Measurements from ENCODE around the gene LIMS4.
"Not testable (repeated sequence)": the region's sequence is repeated elsewhere in the genome, so short reads cannot be mapped to it uniquely, and the experiment has no call there.

LIMS4 gene

DNA sequence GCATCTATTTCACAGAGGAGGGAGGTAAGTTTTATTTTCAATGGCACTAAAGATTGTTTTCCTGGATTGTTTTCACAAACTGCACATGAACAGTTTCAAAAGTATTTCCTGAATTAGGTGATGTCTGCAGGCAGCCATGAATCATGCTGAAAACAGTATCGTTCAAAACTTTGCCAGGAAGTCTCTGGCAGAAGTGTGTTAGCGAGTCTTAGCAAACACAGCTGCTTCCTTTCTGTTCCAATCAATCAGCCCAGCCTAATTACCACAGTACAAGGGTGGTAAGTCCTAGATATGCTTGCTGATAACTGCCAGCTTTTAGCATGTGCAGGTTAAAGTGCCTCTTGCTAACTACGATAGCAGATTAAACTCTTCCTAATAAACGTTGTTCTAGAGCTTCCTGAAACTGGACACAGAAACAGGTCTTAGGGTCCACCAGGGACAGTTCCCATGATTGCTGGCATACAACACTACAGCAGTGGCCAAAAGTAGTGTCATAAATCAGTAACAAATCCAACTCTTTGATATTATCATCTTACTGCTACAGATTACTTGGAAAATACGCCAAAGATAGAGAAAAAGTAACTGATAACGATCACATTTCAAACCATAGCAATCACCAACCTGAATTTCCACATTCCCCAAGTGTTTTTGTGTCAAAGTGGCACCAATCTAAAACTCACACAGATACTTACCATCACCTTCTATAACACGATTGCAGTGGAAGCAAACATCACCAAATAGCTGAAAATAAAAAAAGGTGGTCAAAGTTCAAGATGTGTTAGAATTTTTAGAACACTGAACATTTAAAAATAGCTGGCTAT lies 23.3 kb downstream of the LIMS4 start:
- DNase-seq (ENCODE audit: low read depth): not testable (repeated sequence)

DNA sequence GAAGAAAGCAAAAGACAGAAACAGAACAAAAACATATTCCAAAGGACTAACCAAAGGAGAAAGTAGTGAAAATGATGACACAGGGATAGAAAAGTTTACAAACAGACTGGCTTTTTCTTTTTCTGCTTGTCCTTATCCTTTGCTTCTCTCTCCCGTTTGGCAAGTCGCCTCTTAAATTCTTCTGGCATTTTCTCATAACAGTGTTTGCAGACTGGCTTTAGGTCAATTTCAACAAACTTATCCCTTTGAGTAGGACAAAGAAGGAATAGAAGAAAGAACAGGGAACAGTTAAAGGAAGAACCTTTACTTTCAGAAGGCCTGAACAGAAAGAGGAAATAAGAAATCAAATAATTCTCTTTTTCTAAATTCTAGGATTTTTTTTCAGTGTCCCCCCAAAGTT lies 26.0 kb downstream of the LIMS4 start:
- DNase-seq (ENCODE audit: low read depth): not testable (repeated sequence)

DNA sequence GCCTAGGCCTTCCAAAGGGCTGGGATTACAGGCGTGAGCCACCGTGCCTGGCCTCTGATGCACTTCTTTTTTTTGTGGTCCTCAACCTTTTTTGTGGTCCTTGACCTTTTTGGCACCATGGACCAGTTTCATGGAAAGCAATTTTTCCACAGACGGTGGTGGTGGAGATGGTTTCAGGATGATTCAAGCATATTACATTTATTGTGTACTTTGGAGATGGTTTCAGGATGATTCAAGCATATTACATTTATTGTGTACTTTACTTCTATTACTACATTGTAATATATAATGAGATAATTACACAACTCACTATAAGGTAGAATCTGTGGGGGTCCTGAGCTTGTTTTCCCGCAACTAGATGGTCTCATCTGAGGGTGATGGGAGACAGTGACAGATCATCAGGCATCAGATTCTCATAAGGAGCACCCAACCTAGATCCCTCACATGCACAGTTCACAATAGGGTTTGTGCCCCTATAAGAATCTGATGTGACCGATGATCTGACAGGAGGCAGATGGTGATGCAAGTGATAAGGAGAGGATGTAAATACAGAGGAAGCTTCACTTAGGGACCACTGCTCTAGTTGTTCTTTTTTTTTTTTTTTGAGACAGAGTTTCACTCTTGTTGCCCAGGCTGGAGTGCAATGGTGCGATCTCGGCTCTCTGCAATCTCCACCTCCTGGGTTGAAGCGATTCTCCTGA lies 29.2 kb downstream of the LIMS4 start:
- not testable (repeated sequence) for DNase-seq (ENCODE audit: low read depth)

DNA sequence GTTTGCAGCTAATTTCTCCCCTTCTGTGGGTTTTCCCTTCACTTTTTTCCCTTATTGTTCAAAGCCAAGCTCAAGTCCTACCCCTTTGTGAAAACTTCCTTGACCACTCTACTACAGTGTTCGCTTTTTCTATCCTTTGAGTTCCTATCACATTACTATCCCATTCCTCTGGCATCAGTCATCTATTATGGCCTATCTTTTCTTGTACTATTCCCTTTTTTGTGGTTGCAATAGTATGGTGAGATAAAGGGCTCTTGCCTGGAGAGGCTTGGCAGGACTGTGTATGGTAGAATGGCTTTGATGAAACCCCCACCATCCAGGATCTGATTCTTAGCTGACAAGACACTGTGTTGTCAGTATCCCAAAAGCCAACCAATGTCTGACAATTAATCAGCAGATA lies 30.7 kb downstream of the LIMS4 start:
- DNase-seq (ENCODE audit: low read depth): not testable (repeated sequence)

DNA sequence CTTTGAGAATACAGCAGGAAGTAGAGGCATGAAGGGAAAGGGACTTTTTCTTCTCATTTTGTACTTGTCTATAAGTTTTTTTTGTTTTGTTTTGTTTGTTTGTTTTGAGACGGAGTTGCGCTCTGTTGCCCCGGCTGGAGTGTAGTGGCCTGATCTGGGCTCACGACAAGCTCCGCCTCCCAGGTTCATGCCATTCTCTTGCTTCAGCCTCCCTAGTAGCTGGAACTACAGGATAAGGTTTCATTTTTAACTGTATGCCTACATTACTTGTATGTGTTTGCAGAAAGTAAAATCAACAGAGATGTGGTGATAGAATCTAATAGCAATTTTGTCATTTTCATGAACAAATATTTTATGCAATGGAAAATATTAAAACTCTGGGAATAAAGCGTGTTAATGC lies 38.1 kb downstream of the LIMS4 start:
- not testable (repeated sequence) for DNase-seq (ENCODE audit: low read depth)

DNA sequence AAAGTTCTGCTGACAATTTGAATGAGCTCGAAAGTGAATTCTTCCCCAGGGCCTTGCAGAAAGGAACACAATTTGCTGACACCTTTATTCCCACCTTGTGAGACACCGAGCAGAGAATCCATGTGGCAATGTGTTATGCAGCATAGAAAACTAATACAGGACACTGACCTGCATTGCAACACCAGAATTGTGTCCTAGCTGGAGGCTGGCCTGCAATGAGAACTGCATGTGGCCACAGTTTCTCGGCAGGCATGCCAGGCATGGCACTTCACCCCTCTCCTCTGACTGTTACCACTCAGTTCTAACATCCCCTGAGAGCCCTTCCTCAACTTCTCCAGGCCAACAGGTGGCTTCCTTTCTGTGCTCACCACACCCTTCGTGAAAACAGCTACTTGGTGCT lies 46.9 kb downstream of the LIMS4 start:
- not testable (repeated sequence) for DNase-seq (ENCODE audit: low read depth)

DNA sequence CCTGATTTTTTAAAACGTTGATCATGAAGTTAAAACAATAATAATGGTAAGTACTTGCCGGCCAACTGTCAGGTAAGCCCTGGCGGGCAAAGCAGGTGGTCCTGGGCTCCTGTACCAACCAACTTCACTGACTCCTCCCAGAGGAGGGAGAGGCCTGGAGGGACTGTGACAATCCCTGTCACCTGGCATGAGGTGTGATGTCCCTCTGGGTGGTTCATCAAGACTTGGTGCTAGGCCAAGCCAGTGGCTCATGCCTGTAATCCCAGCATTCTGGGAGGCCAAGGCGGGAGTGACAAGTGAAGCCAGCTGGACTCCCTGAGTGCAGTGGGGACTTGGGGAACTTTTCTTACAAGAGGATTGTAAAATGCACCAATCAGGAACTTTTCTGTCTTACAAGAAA lies 48.2 kb downstream of the LIMS4 start:
- DNase-seq (ENCODE audit: low read depth): not testable (repeated sequence)

DNA sequence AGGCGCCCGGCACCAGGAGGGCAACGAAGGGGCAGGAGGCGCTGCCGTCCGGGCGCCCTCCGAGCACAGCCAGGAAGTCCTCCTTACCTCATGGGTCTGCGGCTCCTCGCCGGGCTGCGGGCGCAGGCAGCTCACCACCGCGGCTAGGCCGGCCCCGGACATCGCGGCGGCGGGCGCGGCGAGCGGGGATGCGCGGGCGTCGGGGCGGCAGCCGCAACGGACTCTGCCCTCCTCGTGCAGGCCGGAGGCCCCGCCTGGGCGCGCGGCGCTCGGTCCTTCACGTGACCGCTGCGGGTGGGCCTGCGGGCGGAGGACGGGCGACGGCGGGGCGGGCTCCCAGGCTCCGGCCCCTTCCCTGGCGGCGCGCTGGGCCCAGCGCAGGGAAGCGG lies 49.0 kb downstream of the LIMS4 start:
- DNase-seq (ENCODE audit: low read depth): not testable (repeated sequence)

DNA sequence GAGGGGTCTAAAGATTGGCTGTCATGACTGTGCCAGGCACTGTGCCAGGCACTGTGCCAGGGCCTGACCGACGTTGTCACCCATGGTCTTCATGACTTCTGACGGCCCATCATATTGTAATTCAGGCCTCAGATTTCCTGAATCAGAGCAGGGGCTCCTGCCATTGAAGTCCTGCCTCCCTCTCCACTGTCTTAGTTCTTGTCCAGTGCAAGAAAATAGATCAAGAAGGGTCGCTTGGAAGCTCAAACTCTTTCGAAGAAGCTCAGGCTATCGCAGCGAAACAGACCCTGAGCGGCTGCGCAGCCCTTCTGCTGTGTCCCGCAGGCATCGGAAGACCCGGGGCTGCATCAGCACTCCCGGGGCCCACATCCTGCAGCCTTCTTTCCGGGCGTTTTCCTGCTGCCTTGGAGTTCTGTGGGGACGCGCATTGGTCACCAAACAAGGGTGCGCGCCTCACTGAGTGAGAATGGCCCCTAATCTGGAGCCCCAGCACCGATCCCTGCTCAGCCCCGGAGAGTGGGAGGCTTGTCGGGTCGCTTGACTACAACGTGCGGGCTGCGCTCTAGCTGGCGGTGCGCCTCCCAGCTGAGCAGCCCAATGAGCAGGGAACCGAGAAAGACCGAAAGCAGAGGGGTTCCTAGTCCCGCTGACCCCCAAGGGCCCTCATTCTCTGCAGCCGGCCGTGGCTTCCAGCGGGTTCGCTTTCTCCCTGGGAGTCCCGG lies 49.6 kb downstream of the LIMS4 start:
- not testable (repeated sequence) for DNase-seq (ENCODE audit: low read depth)

DNA sequence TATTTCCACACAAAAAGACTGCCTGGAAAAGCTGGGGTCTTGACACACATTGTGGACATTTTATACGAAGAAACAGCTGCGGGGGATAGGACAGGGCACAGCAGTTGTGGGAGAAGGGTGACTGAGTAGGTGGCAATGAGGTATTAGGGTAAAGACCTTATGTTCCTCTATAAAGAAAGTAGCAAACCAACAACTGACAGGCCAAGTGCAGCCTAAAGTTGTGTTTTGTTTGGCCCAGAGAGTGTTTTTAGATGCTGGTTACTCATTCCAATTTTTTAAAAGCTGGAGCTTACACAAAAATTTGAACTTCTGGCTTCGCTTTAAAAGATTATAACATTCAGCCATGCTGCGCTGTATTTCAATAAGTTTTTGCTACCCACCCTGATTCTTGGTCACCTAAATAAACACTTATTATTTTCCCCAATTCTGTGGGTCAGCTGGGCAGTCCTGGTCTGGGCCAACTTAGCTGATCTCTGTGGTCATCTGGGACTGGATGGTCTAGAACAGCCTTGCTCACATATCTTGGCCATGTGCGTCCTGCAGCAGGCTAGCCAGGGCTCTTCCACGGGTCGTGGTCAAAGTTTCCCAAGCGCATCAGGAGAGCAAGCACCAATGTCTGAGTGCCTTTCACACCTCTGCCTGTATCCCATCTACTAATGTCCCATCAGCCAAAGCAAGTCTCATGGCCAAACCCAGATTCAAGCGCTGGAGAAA lies 51.8 kb downstream of the LIMS4 start:
- not testable (repeated sequence) for DNase-seq (ENCODE audit: low read depth)

DNA sequence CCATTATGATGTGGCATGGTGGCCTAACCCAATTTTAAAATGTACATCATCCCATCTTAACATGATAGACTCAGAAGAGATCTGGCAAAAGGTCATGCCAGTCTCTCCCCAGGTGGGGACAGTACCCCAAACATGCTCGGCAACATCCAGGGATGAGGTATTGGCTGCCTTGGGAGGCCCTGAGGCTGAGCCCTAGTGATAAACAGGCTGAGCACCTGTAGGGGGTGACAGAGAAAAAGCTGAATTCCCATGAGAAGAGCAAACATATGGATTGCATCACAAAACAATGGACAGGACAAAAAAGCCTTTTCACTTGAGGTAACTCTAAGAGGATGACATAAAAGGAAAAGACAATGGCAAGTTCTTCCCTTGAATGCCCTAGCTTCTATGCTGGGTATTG lies 65.5 kb downstream of the LIMS4 start:
- not testable (repeated sequence) for DNase-seq (ENCODE audit: low read depth)

DNA sequence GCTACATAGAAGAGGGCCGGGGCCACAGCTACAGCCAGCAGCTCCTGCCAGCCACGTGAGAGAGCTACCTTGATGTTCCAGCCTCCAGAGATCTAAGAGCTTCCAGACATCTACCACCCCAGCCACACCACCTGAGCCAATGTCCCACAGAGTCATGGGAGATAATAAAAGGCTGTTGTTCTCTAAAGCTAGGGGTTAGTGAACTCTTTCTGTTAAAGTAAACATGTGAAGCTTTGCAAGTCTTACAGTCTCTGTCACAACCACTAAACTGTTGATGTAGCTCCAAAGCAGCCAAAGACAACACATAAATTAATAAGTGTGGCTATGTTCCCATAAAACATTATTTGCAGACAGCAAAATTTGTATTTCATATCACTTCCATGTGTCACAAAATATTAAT lies 67.6 kb downstream of the LIMS4 start:
- not testable (repeated sequence) for DNase-seq (ENCODE audit: low read depth)

DNA sequence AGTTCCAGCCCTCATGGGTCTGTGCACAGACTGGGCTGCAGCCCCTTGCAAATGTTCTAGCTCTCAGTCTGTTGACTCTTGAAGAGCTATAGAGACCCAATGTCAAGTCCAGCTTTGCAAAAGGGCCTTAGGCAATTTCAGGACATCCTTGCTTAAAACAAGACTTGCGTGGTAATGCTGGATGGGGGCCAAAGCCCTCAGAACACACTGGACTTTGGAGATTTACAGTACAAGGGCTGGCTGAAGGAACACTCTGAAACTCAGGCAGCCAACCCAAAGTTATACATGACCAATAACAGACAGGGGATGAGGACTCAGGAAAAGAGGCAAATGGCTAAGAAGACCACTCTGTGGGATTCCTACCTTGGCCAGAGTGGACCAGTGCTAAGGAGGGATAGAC lies 68.4 kb downstream of the LIMS4 start:
- not testable (repeated sequence) for DNase-seq (ENCODE audit: low read depth)

DNA sequence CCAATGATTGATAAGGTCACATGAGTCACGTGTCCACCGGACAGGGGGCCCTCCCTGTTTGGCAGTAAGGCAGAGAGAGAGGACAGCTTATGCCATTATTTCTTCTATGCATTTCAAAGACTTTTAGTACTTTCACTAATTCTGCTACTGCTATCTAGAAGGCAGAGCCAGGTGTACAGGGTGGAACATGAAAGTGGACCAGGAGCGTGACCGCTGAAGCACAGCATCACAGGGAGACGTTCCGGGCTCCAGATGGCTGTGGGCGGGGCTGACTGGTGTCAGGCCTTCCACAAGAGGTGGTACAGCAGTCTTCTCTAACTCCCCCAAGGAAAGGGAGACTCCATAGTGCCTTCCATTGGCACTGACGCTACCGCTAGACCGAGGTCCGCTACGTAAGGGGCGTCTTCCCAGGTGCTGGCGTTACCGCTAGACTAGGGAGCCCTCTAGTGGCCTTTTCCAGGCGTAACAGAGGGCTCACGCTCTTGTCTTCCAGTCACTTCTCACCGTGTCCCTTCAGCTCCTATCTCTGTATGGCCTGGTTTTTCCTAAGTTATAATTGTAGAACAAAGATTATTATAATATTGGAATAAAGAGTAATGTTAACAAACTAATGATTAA lies 71.5 kb downstream of the LIMS4 start:
- not testable (repeated sequence) for DNase-seq (ENCODE audit: low read depth)

DNA sequence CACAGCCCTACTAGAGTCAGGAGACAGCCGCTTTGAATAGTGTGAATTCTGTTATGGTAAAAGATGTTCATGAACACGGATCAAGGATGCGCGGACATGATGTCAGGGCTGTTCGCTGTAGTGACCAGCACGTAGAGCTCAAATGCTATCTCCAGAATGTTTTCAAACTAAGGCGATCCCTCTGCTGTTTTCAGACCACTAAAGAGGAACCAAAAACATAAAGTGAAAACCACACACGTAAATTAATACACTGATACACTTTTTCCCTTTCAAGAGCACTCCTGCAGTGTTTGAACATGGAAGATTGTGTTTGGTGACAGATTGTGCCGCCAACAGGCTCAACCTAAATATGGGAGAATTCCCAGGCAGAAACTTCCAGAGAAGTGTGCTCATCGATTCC lies 73.2 kb downstream of the LIMS4 start:
- not testable (repeated sequence) for DNase-seq (ENCODE audit: low read depth)

DNA sequence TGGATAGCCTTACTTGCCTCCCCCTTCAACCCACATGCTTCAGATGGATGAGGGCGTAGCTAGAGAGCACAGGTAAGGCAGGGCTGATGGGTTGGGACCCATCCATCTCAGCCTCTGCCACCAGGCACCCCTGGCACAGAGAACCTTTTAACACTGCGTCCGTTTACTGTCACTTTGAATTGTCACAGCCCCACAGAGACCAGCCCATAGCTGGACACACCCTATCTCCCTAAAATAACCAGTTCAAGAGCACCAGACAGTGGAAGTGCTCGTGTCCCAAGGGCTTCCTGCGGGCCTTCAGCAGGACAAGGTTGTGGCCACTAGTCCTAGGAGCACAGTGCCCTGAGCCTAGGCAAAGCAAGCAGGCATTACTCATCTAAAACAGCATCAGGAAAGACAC lies 76.6 kb downstream of the LIMS4 start:
- DNase-seq (ENCODE audit: low read depth): not testable (repeated sequence)

All from stimulated activated CD8-positive, alpha-beta memory T cell treated with anti-CD3 and anti-CD28 coated beads, Interleukin-15, amount 100 ng/mL, for 24 hours (primary cell).